ENCODE measurements around the gene FDPS.

GRCh38 chr1:155320252-155320651 lies 11.6 kb downstream of the FDPS start:
- TF ChIP-seq CTCF (IDR thresholded peaks at IDR 0.05 in 2 of 3, conservative IDR thresholded peaks at IDR 0.05 in 1 of 3; ENCODE audit: borderline replicate concordance in 1 of 3, insufficient read depth in 1 of 3, low read depth in 2 of 3, low read length in 2 of 3) (no peak), POLR2A (IDR thresholded peaks at IDR 0.05; ENCODE audit: borderline replicate concordance, extremely low read depth, insufficient read depth, insufficient read length) (no peak), TCF7L2 (IDR thresholded peaks at IDR 0.05; ENCODE audit: borderline replicate concordance, extremely low read depth, insufficient read depth, insufficient read length) (no peak), ELF1 (IDR thresholded peaks at IDR 0.05; ENCODE audit: borderline replicate concordance, low read depth) (no peak), JUND (IDR thresholded peaks at IDR 0.05) (no peak), EZH2 (IDR thresholded peaks at IDR 0.05) (no peak), SP1 (IDR thresholded peaks at IDR 0.05; ENCODE audit: low read depth) (no peak), ZBTB33 (IDR thresholded peaks at IDR 0.05; ENCODE audit: extremely low read depth, insufficient replicate concordance, low read length) (no peak), POLR2AphosphoS5 (IDR thresholded peaks at IDR 0.05; ENCODE audit: low read depth, low read length) (no peak), RAD21 (IDR thresholded peaks at IDR 0.05; ENCODE audit: low read depth) (no peak)
